Panc1 (cell line): Measurements from ENCODE around the gene EPHA6. TPM values are rescaled to one million over a fixed set of nuclear protein-coding genes. Genes with fewer than 3 reads are reported as not detected.

ENCODE experiments used
- ATAC-seq: fragments of 200-7000 bp; cut with Tn5 transposase; 2 replicates; pipeline ENCODE4 v1.9.1; 2020; ENCODE audit warnings: mild to moderate bottlenecking, moderate library complexity
- BruUV-seq: library from RNA; stranded (reverse); fragments of 400-500 nt; replicated peaks from 2 replicates; lab custom pipeline; 2021; lab: Mats Ljungman, UMichigan
- CTCF ChIA-PET: fragments of 300-600 bp; sonication (Branson Sonifier 250); formaldehyde crosslinking; loops from one replicate; lab custom pipeline; 2022; ENCODE audit warnings: antibody characterized with exemption; lab: Charles Lee
- POLR2A ChIA-PET: fragments of 300-600 bp; sonication (Branson Sonifier 250); formaldehyde crosslinking; loops from one replicate; lab custom pipeline; 2022; ENCODE audit warnings: antibody characterized with exemption; lab: Charles Lee
- DNase-seq: peaks from one replicate; pipeline ENCODE4 v3.0.0-alpha.2; 2010; ENCODE audit warnings: low read depth, low spot score
- H3K27ac ChIP-seq: 2 replicates; pipeline ENCODE4 v1.5.1; 2011; ENCODE audit warnings: mild to moderate bottlenecking, low read length, inconsistent platforms
- H3K27me3 ChIP-seq: fragments of 200-500 bp; sonication (Bioruptor generic); 2 replicates; pipeline ENCODE4 v1.6.0; 2014; ENCODE audit warnings: low read length, inconsistent platforms; ENCODE audit not compliant: control insufficient read depth, insufficient read depth
- H3K36me3 ChIP-seq: fragments of 200-500 bp; sonication (Bioruptor generic); 2 replicates; pipeline ENCODE4 v1.5.1; 2014; ENCODE audit warnings: inconsistent platforms, mild to moderate bottlenecking, low read length, moderate library complexity; ENCODE audit not compliant: control insufficient read depth, insufficient read depth
- H3K4me1 ChIP-seq: 2 replicates; pipeline ENCODE4 v1.5.1; 2011; ENCODE audit warnings: inconsistent platforms, mild to moderate bottlenecking, low read length, moderate library complexity; ENCODE audit not compliant: control insufficient read depth, insufficient read depth
- H3K4me3 ChIP-seq, 2 experiments: 2 replicates each; pipeline ENCODE4 v1.5.1; 2011 to 2012; ENCODE audit warnings: low read depth in 2 of 2, low read length in 2 of 2, mild to moderate bottlenecking in 2 of 2, inconsistent platforms in 1 of 2, moderate library complexity in 1 of 2
- H3K9me3 ChIP-seq: fragments of 200-500 bp; sonication (Bioruptor generic); 2 replicates; pipeline ENCODE4 v1.5.1; 2014; ENCODE audit warnings: low read depth, mild to moderate bottlenecking, inconsistent platforms, low read length, moderate library complexity; ENCODE audit not compliant: control insufficient read depth, insufficient read depth
- CTCF ChIP-seq: fragments of 450-650 bp; IDR thresholded peaks from 2 replicates; pipeline ENCODE4 v1.5.1; 2017; ENCODE audit warnings: mild to moderate bottlenecking
- POLR2AphosphoS5 ChIP-seq: IDR thresholded peaks from 2 replicates; pipeline ENCODE4 v1.6.1; 2012; ENCODE audit warnings: mild to moderate bottlenecking, low read depth, low read length, moderate library complexity
- REST ChIP-seq, 2 experiments: IDR thresholded peaks; 2 replicates each; pipeline ENCODE4 v1.6.1; 2011 to 2012; ENCODE audit warnings: low read depth in 2 of 2, control low read depth in 1 of 2, low read length in 1 of 2, mild to moderate bottlenecking in 1 of 2, moderate library complexity in 1 of 2; ENCODE audit not compliant: insufficient read depth in 1 of 2
- SIN3A ChIP-seq: IDR thresholded peaks from 2 replicates; pipeline ENCODE4 v1.6.1; 2012; ENCODE audit warnings: low read depth, mild to moderate bottlenecking, low read length, moderate library complexity, borderline replicate concordance; ENCODE audit not compliant: insufficient read depth
- TCF7L2 ChIP-seq: IDR thresholded peaks from 2 replicates; pipeline ENCODE4 v1.6.1; 2011; ENCODE audit warnings: mild to moderate bottlenecking, low read depth, low read length, inconsistent platforms
- in situ Hi-C: cut with HindIII; loops from 2 replicates; pipeline ENCODE4 v1.10.0; 2016; ENCODE audit warnings: low sequenced_read_pairs, low pct_unique_long_range_greater_than_20kb
- intact Hi-C: fragments of 100-400 bp; cut with micrococcal nuclease; formaldehyde crosslinking; loops from one replicate; pipeline ENCODE4 v1.10.0; 2022; ENCODE audit not compliant: unreplicated experiment
- total RNA-seq: library from RNA; stranded (reverse); gene quantifications from one replicate; pipeline ENCODE4 v1.2.1, GENCODE V29; 2021; ENCODE audit not compliant: unreplicated experiment

The EPHA6 gene
- total RNA-seq, 1 experiment from 2014 or later: 0.57 TPM

- DNase-seq (no peak), ATAC-seq (no peak)
- intact Hi-C loops (no loop called here), in situ Hi-C loops (no loop called here)
- TF ChIP-seq POLR2AphosphoS5 (no peak), REST (IDR thresholded peaks at IDR 0.05; ENCODE audit: insufficient read depth in 1 of 2, low read depth in 2 of 2, low read length in 1 of 2) (no peak), TCF7L2 (no peak), CTCF (no peak), SIN3A (no peak)
- no peaks in the 10 kb centered on the region for H3K36me3 ChIP-seq
- no peaks in the 10 kb centered on the region for H3K27me3 ChIP-seq
- BruUV-seq: no TSS peak
- no peak overlapping the region for H3K27ac ChIP-seq
- no peak overlapping the region for H3K4me3 ChIP-seq
- no peaks in the 10 kb centered on the region for H3K9me3 ChIP-seq
- CTCF ChIA-PET: no interaction called here
- POLR2A ChIA-PET: no interaction called here
- no peaks in the 10 kb centered on the region for H3K4me1 ChIP-seq
Observed at GRCh38 chr3:97001611-97002010, 187.2 kb downstream of the EPHA6 start.

GRCh38 chr3:97009427-97010019, 195.1 kb downstream of the EPHA6 start:
- no peaks in the 10 kb centered on the region for H3K27me3 ChIP-seq
- ATAC-seq (no peak), DNase-seq (no peak)
- in situ Hi-C loops: no loop called here
- H3K4me1 ChIP-seq: no peaks in the 10 kb centered on the region
- H3K4me3 ChIP-seq: no peak overlapping the region
- H3K36me3 ChIP-seq: no peaks in the 10 kb centered on the region
- H3K9me3 ChIP-seq: no peaks in the 10 kb centered on the region
- H3K27ac ChIP-seq: no peak overlapping the region
- ChIA-PET CTCF (no interaction called here), POLR2A (no interaction called here)
- intact Hi-C loops: no loop called here
- TF ChIP-seq SIN3A (no peak), REST (IDR thresholded peaks at IDR 0.05; ENCODE audit: insufficient read depth in 1 of 2, low read depth in 2 of 2, low read length in 1 of 2) (no peak), POLR2AphosphoS5 (no peak), CTCF (no peak), TCF7L2 (no peak)
- BruUV-seq: no TSS peak
